Neuronal stem cell (in vitro differentiated cells): ENCODE results near the gene ARHGAP24.

Experiments used
- DNase-seq: peaks from one replicate; pipeline ENCODE4 v3.0.0-alpha.2; 2013; ENCODE audit warnings: low spot score
- H2AFZ ChIP-seq: one replicate; pipeline ENCODE4 v1.6.1; 2013; ENCODE audit warnings: mild to moderate bottlenecking, low read length, inconsistent platforms
- H2AK5ac ChIP-seq: 2 replicates; pipeline ENCODE4 v1.6.1; 2013; ENCODE audit warnings: low read depth, mild to moderate bottlenecking, inconsistent platforms, low read length, moderate library complexity, mixed read lengths
- H2BK120ac ChIP-seq: 2 replicates; pipeline ENCODE4 v1.6.1; 2013; ENCODE audit warnings: low read depth, mild to moderate bottlenecking, inconsistent platforms, low read length, moderate library complexity, mixed read lengths
- H2BK12ac ChIP-seq: one replicate; pipeline ENCODE4 v1.6.1; 2013; ENCODE audit warnings: low read length, inconsistent platforms
- H2BK15ac ChIP-seq: 2 replicates; pipeline ENCODE4 v1.6.1; 2013; ENCODE audit warnings: mild to moderate bottlenecking, low read length, inconsistent platforms, mixed read lengths
- H2BK5ac ChIP-seq: one replicate; pipeline ENCODE4 v1.6.1; 2013; ENCODE audit warnings: inconsistent platforms, mild to moderate bottlenecking, low read length, moderate library complexity
- H3K14ac ChIP-seq: one replicate; pipeline ENCODE4 v1.6.1; 2013; ENCODE audit warnings: low read length, inconsistent platforms
- H3K18ac ChIP-seq: 2 replicates; pipeline ENCODE4 v1.6.1; 2013; ENCODE audit warnings: low read length, inconsistent platforms
- H3K23ac ChIP-seq: 2 replicates; pipeline ENCODE4 v1.6.1; 2013; ENCODE audit warnings: low read depth, mild to moderate bottlenecking, mixed read lengths, low read length, inconsistent platforms; ENCODE audit not compliant: poor library complexity
- H3K27ac ChIP-seq: replicated peaks from 3 replicates; pipeline ENCODE4 v1.5.1; 2013; ENCODE audit warnings: low read length, inconsistent platforms
- H3K27me3 ChIP-seq, 3 experiments: 2 replicates each; pipeline ENCODE4 v1.6.1; 2013; ENCODE audit warnings: low read length in 3 of 3, mild to moderate bottlenecking in 2 of 3, inconsistent platforms in 1 of 3, low read depth in 1 of 3, mixed read lengths in 1 of 3, moderate library complexity in 1 of 3; ENCODE audit not compliant: control insufficient read depth in 3 of 3, insufficient read depth in 3 of 3
- H3K36me3 ChIP-seq, 2 donors: replicated peaks in 1 of 2; 2 replicates each; pipeline ENCODE4 v1.6.1; 2013; ENCODE audit warnings: low read length in 2 of 2; ENCODE audit not compliant: control insufficient read depth in 2 of 2, insufficient read depth in 2 of 2
- H3K4ac ChIP-seq: 2 replicates; pipeline ENCODE4 v1.6.1; 2013; ENCODE audit warnings: inconsistent platforms, mild to moderate bottlenecking, low read length, moderate library complexity
- H3K4me1 ChIP-seq, 2 donors: 1 replicate in 1 of 2; 2 replicates in 1 of 2; pipeline ENCODE4 v1.6.1; 2013; ENCODE audit warnings: low read length in 2 of 2, low read depth in 1 of 2; ENCODE audit not compliant: control insufficient read depth in 2 of 2, insufficient read depth in 1 of 2
- H3K4me2 ChIP-seq: one replicate; pipeline ENCODE4 v1.6.1; 2013; ENCODE audit warnings: mild to moderate bottlenecking, low read length, inconsistent platforms; ENCODE audit not compliant: insufficient read depth, poor library complexity, severe bottlenecking
- H3K4me3 ChIP-seq, 2 donors: 2 replicates each; pipeline ENCODE4 v1.5.1; 2013; ENCODE audit warnings: low read length in 2 of 2, mild to moderate bottlenecking in 2 of 2, inconsistent platforms in 1 of 2, moderate library complexity in 1 of 2
- H3K79me1 ChIP-seq: one replicate; pipeline ENCODE4 v1.6.1; 2013; ENCODE audit warnings: low read depth, mild to moderate bottlenecking, inconsistent platforms, low read length, moderate library complexity
- H3K9ac ChIP-seq: one replicate; pipeline ENCODE4 v1.6.1; 2013; ENCODE audit warnings: mild to moderate bottlenecking, low read depth, low read length, inconsistent platforms; ENCODE audit not compliant: poor library complexity
- H3K9me3 ChIP-seq, 2 donors: replicated peaks in 1 of 2; 2 replicates each; pipeline versions ENCODE3 to v1.6.1; 2013; ENCODE audit warnings: low read length in 2 of 2, mild to moderate bottlenecking in 2 of 2, inconsistent platforms in 1 of 2, low read depth in 1 of 2, mixed read lengths in 1 of 2, moderate library complexity in 1 of 2; ENCODE audit not compliant: control insufficient read depth in 2 of 2, insufficient read depth in 1 of 2
- H4K8ac ChIP-seq: one replicate; pipeline ENCODE4 v1.6.1; 2013; ENCODE audit warnings: low read depth, mild to moderate bottlenecking, inconsistent platforms, low read length, moderate library complexity
- H4K91ac ChIP-seq: one replicate; pipeline ENCODE4 v1.6.1; 2013; ENCODE audit warnings: low read length, low read depth, mild to moderate bottlenecking, inconsistent platforms; ENCODE audit not compliant: poor library complexity
- WGBS, 2 donors: extraction: QIAGEN DNeasy Blood & Tissue Kit; methylation state at CpG; one replicate each; pipeline ENCODE4 v1.1.7; 2013; ENCODE audit warnings: missing lambda C conversion rate in 2 of 2, mixed read lengths in 1 of 2; ENCODE audit not compliant: insufficient read length in 2 of 2, insufficient replicate concordance in 1 of 2; ENCODE audit errors: extremely low coverage in 2 of 2; 5-methylcytosine and 5-hydroxymethylcytosine counted together

The ARHGAP24 gene

GRCh38 chr4:86038037-86038436 is 563.1 kb downstream of the ARHGAP24 start:
- no peak overlapping the region for H2BK120ac ChIP-seq
- H3K9me3 ChIP-seq = peaks cover 0 to 11% of the 10 kb centered on the region in 2 donors
- H3K4ac ChIP-seq = no peak overlapping the region
- H3K9ac ChIP-seq = no peak overlapping the region
- no peak overlapping the region for H4K91ac ChIP-seq
- H3K4me3 ChIP-seq = no peak overlapping the region
- no peak overlapping the region for H2BK15ac ChIP-seq
- no peak overlapping the region for H2AK5ac ChIP-seq
- no peaks in the 10 kb centered on the region for H3K4me1 ChIP-seq
- H3K18ac ChIP-seq = no peak overlapping the region
- no peak overlapping the region for H3K23ac ChIP-seq
- H2AFZ ChIP-seq = no peak overlapping the region
- no peak overlapping the region for H2BK12ac ChIP-seq
- no peak for DNase-seq
- no peak overlapping the region for H4K8ac ChIP-seq
- no peak overlapping the region for H3K14ac ChIP-seq
- WGBS, 2 donors = no CpG with 5 or more reads among the region's 1 CpG
- H3K79me1 ChIP-seq = no peaks in the 10 kb centered on the region
- H3K27ac ChIP-seq = no peak overlapping the region
- H3K27me3 ChIP-seq = no peaks in the 10 kb centered on the region
- H3K4me2 ChIP-seq = no peak overlapping the region
- H3K36me3 ChIP-seq = peaks cover 3 to 93% of the 10 kb centered on the region in 2 donors
- no peak overlapping the region for H2BK5ac ChIP-seq

GRCh38 chr4:86043755-86044592 is 569.0 kb downstream of the ARHGAP24 start:
- H3K14ac ChIP-seq = no peak overlapping the region
- H3K36me3 ChIP-seq = peaks cover 8 to 79% of the 10 kb centered on the region in 2 donors
- H2BK15ac ChIP-seq = no peak overlapping the region
- no peak overlapping the region for H4K91ac ChIP-seq
- peaks cover 0 to 2% of the 10 kb centered on the region in 2 donors for H3K4me1 ChIP-seq
- peaks cover 0 to 11% of the 10 kb centered on the region in 2 donors for H3K9me3 ChIP-seq
- no peak overlapping the region for H3K4me2 ChIP-seq
- H3K23ac ChIP-seq = no peak overlapping the region
- H4K8ac ChIP-seq = no peak overlapping the region
- no peak overlapping the region for H2BK120ac ChIP-seq
- no peak overlapping the region for H3K27ac ChIP-seq
- no peak overlapping the region for H2BK12ac ChIP-seq
- no peaks in the 10 kb centered on the region for H3K27me3 ChIP-seq
- H2BK5ac ChIP-seq = no peak overlapping the region
- H3K9ac ChIP-seq = no peak overlapping the region
- no peak overlapping the region for H3K4ac ChIP-seq
- H2AFZ ChIP-seq = no peak overlapping the region
- DNase-seq = peak; percentile 17
- H3K4me3 ChIP-seq = no peak overlapping the region
- WGBS, 2 donors = no CpG with 5 or more reads among the region's 8 CpGs
- H3K18ac ChIP-seq = no peak overlapping the region
- no peak overlapping the region for H2AK5ac ChIP-seq
- no peaks in the 10 kb centered on the region for H3K79me1 ChIP-seq

- Histone ChIP-seq H3K4me3 (no peak overlapping the region), H3K4ac (no peak overlapping the region), H3K18ac (no peak overlapping the region), H2AK5ac (no peak overlapping the region), H2BK5ac (no peak overlapping the region), H3K9me3 (peaks cover 0 to 11% of the 10 kb centered on the region in 2 donors), H3K4me2 (no peak overlapping the region), H4K91ac (no peak overlapping the region), H3K79me1 (no peaks in the 10 kb centered on the region), H3K4me1 (peaks cover 0 to 2% of the 10 kb centered on the region in 2 donors), H3K14ac (no peak overlapping the region), H2AFZ (no peak overlapping the region), H3K27me3 (no peaks in the 10 kb centered on the region), H3K9ac (no peak overlapping the region), H3K23ac (no peak overlapping the region), H3K27ac (no peak overlapping the region), H4K8ac (no peak overlapping the region), H2BK120ac (no peak overlapping the region), H2BK15ac (no peak overlapping the region), H3K36me3 (peaks cover 7 to 77% of the 10 kb centered on the region in 2 donors), H2BK12ac (no peak overlapping the region)
- no CpG with 5 or more reads among the region's 3 CpGs for whole genome bisulfite sequencing, 2 donors
- no peak for DNase-seq
Observed at GRCh38 chr4:86044593-86044985, 569.6 kb downstream of the ARHGAP24 start.

- H3K23ac ChIP-seq = no peak overlapping the region
- no peak overlapping the region for H2BK12ac ChIP-seq
- H3K4ac ChIP-seq = no peak overlapping the region
- no peak overlapping the region for H3K9ac ChIP-seq
- no peaks in the 10 kb centered on the region for H3K79me1 ChIP-seq
- no peak overlapping the region for H2BK15ac ChIP-seq
- H3K27me3 ChIP-seq = no peaks in the 10 kb centered on the region
- H3K27ac ChIP-seq = no peak overlapping the region
- H3K9me3 ChIP-seq = no peaks in the 10 kb centered on the region
- H2BK5ac ChIP-seq = no peak overlapping the region
- no peak overlapping the region for H3K4me3 ChIP-seq
- WGBS, 2 donors = no CpG with 5 or more reads among the region's 1 CpG
- no peak overlapping the region for H3K14ac ChIP-seq
- peaks cover 4 to 82% of the 10 kb centered on the region in 2 donors for H3K36me3 ChIP-seq
- no peak overlapping the region for H4K8ac ChIP-seq
- no peak overlapping the region for H2AFZ ChIP-seq
- H3K4me2 ChIP-seq = no peak overlapping the region
- H2BK120ac ChIP-seq = no peak overlapping the region
- no peak overlapping the region for H2AK5ac ChIP-seq
- H3K18ac ChIP-seq = no peak overlapping the region
- no peak overlapping the region for H4K91ac ChIP-seq
- H3K4me1 ChIP-seq = peaks cover 0 to 2% of the 10 kb centered on the region in 2 donors
- DNase-seq = no peak
Observed at GRCh38 chr4:86048426-86048825, 573.5 kb downstream of the ARHGAP24 start.
